ENCODE results near the gene BTG3.

GRCh38 chr21:17598437-17598836 is 14.3 kb downstream of the BTG3 start:
- TF ChIP-seq CTCF (IDR thresholded peaks at IDR 0.05; ENCODE audit: insufficient read depth, low read depth, low read length) = no peak
- no peak for TF ChIP-seq EZH2 (IDR thresholded peaks at IDR 0.05; ENCODE audit: insufficient read depth, low read length)
